K562 (cell line): ENCODE data around the gene SLCO2A1.

Experiments used
- BMI1 ChIP-seq: fragments of 150-350 bp; IDR thresholded peaks from 2 replicates; pipeline ENCODE4 v1.6.1; 2014; ENCODE audit warnings: low read length
- GATA2 ChIP-seq: sonication (generic); formaldehyde crosslinking; IDR thresholded peaks from 2 replicates; pipeline ENCODE4 v1.4.0; 2020; ENCODE audit warnings: mild to moderate bottlenecking, missing genetic modification reagents
- JUND ChIP-seq, 2 experiments: IDR thresholded peaks; 2 replicates in 1 of 2; 3 replicates in 1 of 2; pipeline ENCODE4 v1.6.1; 2011; ENCODE audit warnings: borderline replicate concordance in 2 of 2, low read depth in 2 of 2, low read length in 2 of 2, improper control_type of control experiment in 1 of 2, missing biosample characterization in 1 of 2, missing genetic modification characterization in 1 of 2, missing genetic modification reagents in 1 of 2
- TF ChIP-seq, protein P1 (sequence below): IDR thresholded peaks from 3 replicates; pipeline ENCODE4 v1.6.1; 2011; ENCODE audit warnings: borderline replicate concordance, mild to moderate bottlenecking; ENCODE audit not compliant: insufficient read length, insufficient read depth

DNA sequence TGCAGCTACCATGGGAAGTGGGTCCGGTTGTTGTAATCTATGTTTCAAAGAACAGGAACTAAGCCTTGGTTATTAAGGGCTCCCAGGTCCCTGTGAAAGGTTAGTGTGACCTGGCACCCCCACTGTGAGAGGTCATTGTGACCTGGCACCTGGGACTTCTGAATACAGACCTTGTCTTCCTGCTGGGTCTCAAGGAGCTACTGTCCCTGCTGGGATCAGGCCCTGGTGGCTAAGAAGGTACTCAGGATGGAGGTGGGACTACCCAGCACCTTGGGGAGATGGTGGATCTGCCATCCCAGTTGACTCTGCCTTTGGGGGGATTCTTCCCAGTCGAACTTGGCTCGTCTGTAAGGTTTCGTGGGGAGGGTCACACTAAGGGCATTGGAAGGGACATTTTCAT lies 10.3 kb upstream of the SLCO2A1 start:
- TF ChIP-seq JUND (IDR thresholded peaks at IDR 0.05; ENCODE audit: borderline replicate concordance, low read depth, low read length), result no peak
- no peak for TF ChIP-seq JUND (tag; IDR thresholded peaks at IDR 0.05; ENCODE audit: borderline replicate concordance, low read depth, low read length)
- TF ChIP-seq BMI1, result no peak
- no peak for TF ChIP-seq GATA2 (CRISPR knock-in tag)
- TF ChIP-seq, protein P1, sequence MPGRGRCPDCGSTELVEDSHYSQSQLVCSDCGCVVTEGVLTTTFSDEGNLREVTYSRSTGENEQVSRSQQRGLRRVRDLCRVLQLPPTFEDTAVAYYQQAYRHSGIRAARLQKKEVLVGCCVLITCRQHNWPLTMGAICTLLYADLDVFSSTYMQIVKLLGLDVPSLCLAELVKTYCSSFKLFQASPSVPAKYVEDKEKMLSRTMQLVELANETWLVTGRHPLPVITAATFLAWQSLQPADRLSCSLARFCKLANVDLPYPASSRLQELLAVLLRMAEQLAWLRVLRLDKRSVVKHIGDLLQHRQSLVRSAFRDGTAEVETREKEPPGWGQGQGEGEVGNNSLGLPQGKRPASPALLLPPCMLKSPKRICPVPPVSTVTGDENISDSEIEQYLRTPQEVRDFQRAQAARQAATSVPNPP, result no peak
